ENCODE measurements around the gene EHD4. TPM values are rescaled to one million over a fixed set of nuclear protein-coding genes. Genes with fewer than 3 reads are reported as not detected.
A peak's percentile ranks its signal among the peaks of the same experiment; 100 is the strongest.

Gene EHD4
- total RNA-seq, 1 donor from 2014 or later: 17.2 TPM

DNA sequence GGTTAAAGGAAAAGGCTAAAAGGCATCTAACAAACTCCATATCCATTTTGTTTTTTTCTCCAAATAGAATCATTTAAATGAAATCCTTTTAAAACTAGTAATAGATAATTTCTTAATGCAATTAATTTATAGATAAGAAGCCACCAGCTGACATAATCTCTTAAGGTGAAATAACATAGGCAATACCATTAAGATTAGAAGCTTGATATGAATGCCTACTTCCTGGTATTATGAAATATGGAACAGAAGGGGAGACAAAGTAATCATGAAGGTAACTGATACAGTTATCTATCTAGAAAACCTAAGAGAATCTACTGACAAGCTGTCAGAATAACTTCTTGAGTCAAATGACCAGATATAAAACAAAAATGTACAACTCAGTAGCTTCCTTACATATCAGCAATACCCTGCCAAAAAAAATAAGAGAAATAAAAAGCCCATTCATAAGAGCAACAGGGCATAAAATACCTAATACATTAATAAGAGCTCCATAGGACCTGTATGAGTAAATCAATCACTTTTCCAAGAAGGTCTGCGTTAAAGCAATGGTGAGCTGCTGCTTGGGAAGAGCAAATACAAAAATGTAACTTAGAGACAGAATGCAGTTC is 10.7 kb downstream of the EHD4 start:
- H3K4me1 Mint-ChIP-seq (ENCODE audit: low read depth): peaks cover 11% of the 10 kb centered on the region
- H3K9me3 Mint-ChIP-seq (ENCODE audit: low read depth): peaks cover 9% of the 10 kb centered on the region
- no peak for DNase-seq (ENCODE audit: low spot score, unreplicated experiment)
- H3K36me3 Mint-ChIP-seq (ENCODE audit: insufficient read depth): peaks cover 11% of the 10 kb centered on the region
- TF ChIP-seq, protein P1, sequence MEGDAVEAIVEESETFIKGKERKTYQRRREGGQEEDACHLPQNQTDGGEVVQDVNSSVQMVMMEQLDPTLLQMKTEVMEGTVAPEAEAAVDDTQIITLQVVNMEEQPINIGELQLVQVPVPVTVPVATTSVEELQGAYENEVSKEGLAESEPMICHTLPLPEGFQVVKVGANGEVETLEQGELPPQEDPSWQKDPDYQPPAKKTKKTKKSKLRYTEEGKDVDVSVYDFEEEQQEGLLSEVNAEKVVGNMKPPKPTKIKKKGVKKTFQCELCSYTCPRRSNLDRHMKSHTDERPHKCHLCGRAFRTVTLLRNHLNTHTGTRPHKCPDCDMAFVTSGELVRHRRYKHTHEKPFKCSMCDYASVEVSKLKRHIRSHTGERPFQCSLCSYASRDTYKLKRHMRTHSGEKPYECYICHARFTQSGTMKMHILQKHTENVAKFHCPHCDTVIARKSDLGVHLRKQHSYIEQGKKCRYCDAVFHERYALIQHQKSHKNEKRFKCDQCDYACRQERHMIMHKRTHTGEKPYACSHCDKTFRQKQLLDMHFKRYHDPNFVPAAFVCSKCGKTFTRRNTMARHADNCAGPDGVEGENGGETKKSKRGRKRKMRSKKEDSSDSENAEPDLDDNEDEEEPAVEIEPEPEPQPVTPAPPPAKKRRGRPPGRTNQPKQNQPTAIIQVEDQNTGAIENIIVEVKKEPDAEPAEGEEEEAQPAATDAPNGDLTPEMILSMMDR (IDR thresholded peaks at IDR 0.05; ENCODE audit: unreplicated experiment): no peak
- no peak overlapping the region for H3K4me3 Mint-ChIP-seq (ENCODE audit: low read depth)
- peak overlapping the region; percentile 98 for H3K27ac Mint-ChIP-seq
- H3K27me3 Mint-ChIP-seq: no peaks in the 10 kb centered on the region

DNA sequence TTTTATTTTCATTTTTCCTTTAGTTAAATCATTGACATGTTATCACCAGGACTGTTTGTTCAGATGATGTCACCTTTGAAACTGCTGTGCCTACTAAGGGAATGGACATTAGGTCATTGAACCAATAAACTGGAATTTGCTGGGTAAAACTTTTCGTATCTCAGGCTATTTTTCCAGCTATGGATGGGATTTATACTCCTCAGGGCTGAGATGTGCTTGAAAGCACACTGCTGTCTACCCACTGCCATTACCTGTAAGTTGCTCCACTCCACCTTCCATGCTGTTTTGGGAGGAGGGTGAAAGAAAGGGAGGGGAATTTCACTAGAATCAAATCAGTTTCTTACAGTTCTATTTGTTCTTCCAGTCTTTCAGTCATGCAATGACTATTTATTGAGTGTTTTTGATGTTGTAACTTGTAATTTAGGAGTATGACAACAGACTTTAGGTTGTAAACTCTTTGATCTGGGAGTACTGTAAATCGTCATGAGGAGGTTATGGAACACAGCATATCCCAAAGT is 11.3 kb downstream of the EHD4 start:
- peaks cover 17% of the 10 kb centered on the region for H3K4me1 Mint-ChIP-seq (ENCODE audit: low read depth)
- peaks cover 9% of the 10 kb centered on the region for H3K9me3 Mint-ChIP-seq (ENCODE audit: low read depth)
- H3K27ac Mint-ChIP-seq: peak overlapping the region; percentile 98
- DNase-seq (ENCODE audit: low spot score, unreplicated experiment): no peak
- no peaks in the 10 kb centered on the region for H3K27me3 Mint-ChIP-seq
- no peak overlapping the region for H3K4me3 Mint-ChIP-seq (ENCODE audit: low read depth)
- peaks cover 11% of the 10 kb centered on the region for H3K36me3 Mint-ChIP-seq (ENCODE audit: insufficient read depth)
- TF ChIP-seq, protein P1 (IDR thresholded peaks at IDR 0.05; ENCODE audit: unreplicated experiment): no peak

DNA sequence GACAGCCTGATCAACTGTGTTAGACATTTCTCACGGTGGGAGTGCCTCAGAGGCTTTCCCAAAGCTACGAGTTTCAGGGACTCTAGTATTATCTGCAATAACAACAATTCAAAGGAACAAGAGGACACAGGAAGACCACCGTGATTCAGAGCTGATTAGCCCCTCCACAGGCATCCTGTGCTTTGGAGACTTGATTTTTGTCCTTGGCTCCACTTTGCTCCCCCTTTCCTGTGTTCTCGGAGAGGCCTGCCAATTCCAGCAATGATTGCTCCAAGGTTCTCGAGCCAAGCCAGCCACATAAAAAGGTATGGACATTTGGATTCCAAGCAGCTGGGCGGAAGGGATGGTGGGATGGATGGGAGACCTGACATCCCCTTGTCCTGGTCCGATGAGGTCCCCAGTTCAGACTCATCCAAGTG is 14.3 kb downstream of the EHD4 start:
- Mint-ChIP-seq H3K4me3 (ENCODE audit: low read depth) (no peak overlapping the region), H3K36me3 (ENCODE audit: insufficient read depth) (peaks cover 10% of the 10 kb centered on the region), H3K4me1 (ENCODE audit: low read depth) (peaks cover 19% of the 10 kb centered on the region), H3K9me3 (ENCODE audit: low read depth) (peaks cover 9% of the 10 kb centered on the region), H3K27ac (no peak overlapping the region), H3K27me3 (no peaks in the 10 kb centered on the region)
- TF ChIP-seq, protein P1 (IDR thresholded peaks at IDR 0.05; ENCODE audit: unreplicated experiment): no peak
- DNase-seq (ENCODE audit: low spot score, unreplicated experiment): no peak

DNA sequence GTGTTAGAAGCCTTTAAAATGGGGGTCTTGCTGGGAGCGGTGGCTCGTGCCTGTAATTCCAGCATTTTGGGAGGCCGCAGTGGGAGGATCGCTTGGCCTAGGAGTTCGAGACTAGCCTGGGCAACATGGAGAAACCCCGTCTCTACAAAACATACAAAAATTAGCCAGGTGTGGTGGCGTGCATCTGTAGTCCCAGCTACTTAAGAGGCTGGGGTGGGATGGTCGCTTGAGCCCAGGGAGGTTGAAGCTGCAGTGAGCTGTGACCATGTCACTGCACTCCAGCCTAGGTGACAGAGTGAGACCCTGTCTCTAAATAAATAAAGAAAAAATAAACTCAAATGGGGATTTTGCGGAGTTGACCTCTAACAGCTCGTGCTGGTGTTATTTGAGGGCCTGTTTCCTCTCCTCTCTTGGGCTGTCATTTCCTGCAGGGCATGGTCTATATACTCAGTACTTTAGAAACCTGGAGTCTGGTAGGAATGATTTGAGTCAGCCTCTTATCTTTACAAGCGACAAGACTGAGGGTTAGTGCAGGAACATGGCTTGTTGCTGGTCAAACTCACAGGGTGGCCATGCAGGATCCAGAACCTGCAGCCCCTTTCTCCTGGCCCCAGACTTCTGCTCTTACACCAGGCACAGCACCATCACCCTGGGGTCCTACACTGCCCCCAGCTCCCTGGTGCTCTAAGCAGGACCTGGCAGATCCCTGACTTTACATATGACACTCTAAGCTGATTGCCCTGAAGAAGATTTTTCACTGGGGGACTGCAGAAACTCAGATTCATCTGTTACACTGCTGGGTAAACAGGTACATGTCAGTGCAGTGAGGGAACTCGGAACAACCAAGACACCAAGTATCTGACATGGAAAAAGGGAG is 15.1 kb downstream of the EHD4 start:
- H3K27ac Mint-ChIP-seq: peak overlapping the region; percentile 57
- DNase-seq (ENCODE audit: low spot score, unreplicated experiment): no peak
- peaks cover 19% of the 10 kb centered on the region for H3K4me1 Mint-ChIP-seq (ENCODE audit: low read depth)
- H3K36me3 Mint-ChIP-seq (ENCODE audit: insufficient read depth): peaks cover 9% of the 10 kb centered on the region
- TF ChIP-seq, protein P1 (IDR thresholded peaks at IDR 0.05; ENCODE audit: unreplicated experiment): no peak
- peaks cover 8% of the 10 kb centered on the region for H3K9me3 Mint-ChIP-seq (ENCODE audit: low read depth)
- H3K4me3 Mint-ChIP-seq (ENCODE audit: low read depth): no peak overlapping the region
- no peaks in the 10 kb centered on the region for H3K27me3 Mint-ChIP-seq

DNA sequence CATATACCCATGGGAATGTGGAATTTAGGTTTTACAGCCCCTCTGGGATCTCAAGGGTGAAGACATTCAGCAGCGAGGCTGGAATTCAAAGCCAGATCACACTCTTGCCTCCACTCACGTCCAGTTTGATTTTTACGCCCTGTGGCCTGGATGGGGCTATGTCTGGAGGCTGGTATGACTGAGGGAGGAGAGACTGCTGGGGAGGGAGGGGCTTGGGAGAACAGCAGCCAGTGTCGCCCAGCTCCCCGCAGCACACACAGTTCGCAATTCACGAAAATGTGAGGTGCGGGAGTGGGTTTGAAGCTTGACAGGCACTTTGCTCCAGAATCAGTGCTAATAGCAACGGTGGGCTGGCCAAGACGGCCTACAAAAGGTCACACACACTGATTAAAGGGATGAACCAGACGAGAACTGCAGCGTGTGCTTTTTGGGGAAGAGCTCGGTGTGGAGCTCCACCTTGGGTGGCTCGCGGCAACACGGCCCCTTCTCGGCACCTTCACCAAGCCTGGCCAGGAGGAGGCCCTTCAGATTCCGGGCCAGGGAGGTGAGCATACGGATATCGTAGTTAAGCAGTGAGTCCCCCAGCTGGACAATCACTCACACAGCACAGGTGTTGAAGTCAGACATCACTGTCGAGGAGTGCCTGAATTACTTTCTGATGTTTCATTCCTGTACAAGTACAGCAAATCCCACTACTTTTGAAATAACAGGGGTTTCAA is 16.4 kb downstream of the EHD4 start:
- Mint-ChIP-seq H3K9me3 (ENCODE audit: low read depth) (no peaks in the 10 kb centered on the region), H3K27me3 (no peaks in the 10 kb centered on the region), H3K36me3 (ENCODE audit: insufficient read depth) (peaks cover 5% of the 10 kb centered on the region), H3K27ac (peak overlapping the region; percentile 35), H3K4me1 (ENCODE audit: low read depth) (peaks cover 16% of the 10 kb centered on the region), H3K4me3 (ENCODE audit: low read depth) (no peak overlapping the region)
- TF ChIP-seq, protein P1 (IDR thresholded peaks at IDR 0.05; ENCODE audit: unreplicated experiment): peak; percentile 32
- no peak for DNase-seq (ENCODE audit: low spot score, unreplicated experiment)

Measured in progenitor cell of endocrine pancreas (in vitro differentiated cells).